IMR-90 (cell line): Measurements from ENCODE around the gene NR5A1. TPM values are rescaled to one million over a fixed set of nuclear protein-coding genes. Genes with fewer than 3 reads are reported as not detected.

Experiments
- ATAC-seq: fragments of 200-7000 bp; cut with Tn5 transposase; 2 replicates; pipeline ENCODE4 v1.9.1; 2020; ENCODE audit warnings: low read depth, mild to moderate bottlenecking, moderate library complexity
- BruUV-seq: library from RNA; stranded (reverse); fragments of 400-500 nt; replicated peaks from 2 replicates; lab custom pipeline; 2021; lab: Mats Ljungman, UMichigan
- CTCF ChIA-PET: fragments of 300-600 bp; formaldehyde crosslinking; extraction: SDS; loops from one replicate; lab custom pipeline; 2021; ENCODE audit warnings: antibody characterized with exemption; lab: Yijun Ruan, JAX
- POLR2A ChIA-PET: fragments of 300-600 bp; sonication (Branson Sonifier 250); formaldehyde crosslinking; loops from one replicate; lab custom pipeline; 2022; ENCODE audit warnings: antibody characterized with exemption; ENCODE audit not compliant: unreplicated experiment; lab: Charles Lee
- DNase-seq: peaks from one replicate; pipeline ENCODE4 v3.0.0; 2013
- H2AFZ ChIP-seq: replicated peaks from 2 replicates; pipeline ENCODE3; 2013; ENCODE audit warnings: low read length, mild to moderate bottlenecking; ENCODE audit not compliant: poor library complexity
- H2AK5ac ChIP-seq: 2 replicates; pipeline ENCODE4 v1.6.1; 2013; ENCODE audit warnings: low read depth, low read length, inconsistent platforms
- H2AK9ac ChIP-seq: replicated peaks from 2 replicates; pipeline ENCODE3; 2013; ENCODE audit warnings: mild to moderate bottlenecking, low read depth, low read length, moderate library complexity; ENCODE audit not compliant: poor library complexity
- H2BK120ac ChIP-seq: 2 replicates; pipeline ENCODE4 v1.6.1; 2013; ENCODE audit warnings: low read depth, low read length, inconsistent platforms
- H2BK15ac ChIP-seq: 3 replicates; pipeline ENCODE4 v1.6.1; 2013; ENCODE audit warnings: low read depth, low read length, inconsistent platforms
- H2BK20ac ChIP-seq: 2 replicates; pipeline ENCODE4 v1.6.1; 2013; ENCODE audit warnings: low read depth, mild to moderate bottlenecking, inconsistent platforms, low read length, moderate library complexity
- H2BK5ac ChIP-seq: 2 replicates; pipeline ENCODE4 v1.6.1; 2013; ENCODE audit warnings: mild to moderate bottlenecking, low read depth, low read length, inconsistent platforms; ENCODE audit not compliant: poor library complexity, severe bottlenecking
- H3K14ac ChIP-seq: replicated peaks from 2 replicates; pipeline ENCODE4 v1.6.1; 2013; ENCODE audit warnings: low read depth, low read length, inconsistent platforms
- H3K18ac ChIP-seq: 2 replicates; pipeline ENCODE4 v1.6.1; 2013; ENCODE audit warnings: low read depth, low read length, control low read depth
- H3K23ac ChIP-seq: 2 replicates; pipeline ENCODE4 v1.6.1; 2013; ENCODE audit warnings: low read depth, low read length, inconsistent platforms
- H3K27ac ChIP-seq: 2 replicates; pipeline ENCODE4 v1.5.1; 2013; ENCODE audit warnings: mild to moderate bottlenecking, control low read depth, low read length; ENCODE audit not compliant: insufficient read depth
- H3K27me3 ChIP-seq: 2 replicates; pipeline ENCODE4 v1.6.1; 2013; ENCODE audit warnings: low read length; ENCODE audit not compliant: control insufficient read depth, insufficient read depth
- H3K36me3 ChIP-seq: 2 replicates; pipeline ENCODE4 v1.6.1; 2013; ENCODE audit warnings: low read length, mixed read lengths; ENCODE audit not compliant: control insufficient read depth, insufficient read depth
- H3K4ac ChIP-seq: 2 replicates; pipeline ENCODE4 v1.6.1; 2013; ENCODE audit warnings: low read depth, low read length, inconsistent platforms
- H3K4me1 ChIP-seq: 2 replicates; pipeline ENCODE4 v1.6.1; 2013; ENCODE audit warnings: low read length, mixed read lengths; ENCODE audit not compliant: control insufficient read depth, insufficient read depth
- H3K4me2 ChIP-seq: 2 replicates; pipeline ENCODE4 v1.6.1; 2013; ENCODE audit warnings: low read depth, mild to moderate bottlenecking, control low read depth, low read length, moderate library complexity
- H3K4me3 ChIP-seq: 2 replicates; pipeline ENCODE4 v1.5.1; 2013; ENCODE audit warnings: low read depth, mild to moderate bottlenecking, control low read depth, low read length, moderate library complexity; ENCODE audit not compliant: insufficient read depth
- H3K56ac ChIP-seq: 2 replicates; pipeline ENCODE4 v1.6.1; 2013; ENCODE audit warnings: low read length, inconsistent platforms; ENCODE audit not compliant: insufficient read depth; ENCODE audit errors: extremely low read depth
- H3K79me1 ChIP-seq, 2 experiments: 2 replicates each; pipeline ENCODE4 v1.6.1; 2013; ENCODE audit warnings: low read length in 2 of 2, inconsistent platforms in 1 of 2, low read depth in 1 of 2
- H3K9ac ChIP-seq: 2 replicates; pipeline ENCODE4 v1.6.1; 2013; ENCODE audit warnings: low read depth, low read length, control low read depth
- H3K9me1 ChIP-seq: 2 replicates; pipeline ENCODE4 v1.6.1; 2013; ENCODE audit warnings: low read length, inconsistent platforms; ENCODE audit not compliant: insufficient read depth
- H3K9me3 ChIP-seq: 2 replicates; pipeline ENCODE4 v1.6.1; 2013; ENCODE audit warnings: low read length; ENCODE audit not compliant: control insufficient read depth, insufficient read depth
- H4K20me1 ChIP-seq: 2 replicates; pipeline ENCODE4 v1.6.1; 2013; ENCODE audit warnings: low read length, inconsistent platforms; ENCODE audit not compliant: insufficient read depth
- H4K5ac ChIP-seq: 2 replicates; pipeline ENCODE4 v1.6.1; 2013; ENCODE audit warnings: mild to moderate bottlenecking, low read depth, low read length, control low read depth
- H4K8ac ChIP-seq, 2 experiments: 2 replicates each; pipeline ENCODE4 v1.6.1; 2013; ENCODE audit warnings: low read depth in 2 of 2, low read length in 2 of 2, control low read depth in 1 of 2, inconsistent platforms in 1 of 2
- H4K91ac ChIP-seq: 2 replicates; pipeline ENCODE4 v1.6.1; 2013; ENCODE audit warnings: low read depth, low read length, inconsistent platforms; ENCODE audit not compliant: insufficient read depth
- BHLHE40 ChIP-seq: fragments of 150-350 bp; IDR thresholded peaks from 2 replicates; pipeline ENCODE4 v1.6.1; 2016; ENCODE audit warnings: mild to moderate bottlenecking, low read depth, low read length
- CEBPB ChIP-seq: IDR thresholded peaks from 2 replicates; pipeline ENCODE4 v1.6.1; 2012; ENCODE audit warnings: low read depth, low read length, improper control_type of control experiment
- CHD1 ChIP-seq: IDR thresholded peaks from 2 replicates; pipeline ENCODE4 v1.6.1; 2012; ENCODE audit warnings: low read depth, low read length, improper control_type of control experiment
- ELK1 ChIP-seq: fragments of 150-350 bp; IDR thresholded peaks from 2 replicates; pipeline ENCODE4 v1.6.1; 2016; ENCODE audit warnings: low read depth, mild to moderate bottlenecking, low read length, moderate library complexity, borderline replicate concordance
- FOS ChIP-seq: fragments of 150-350 bp; IDR thresholded peaks from 2 replicates; pipeline ENCODE4 v1.6.1; 2016; ENCODE audit warnings: low read depth, low read length
- MAFK ChIP-seq: IDR thresholded peaks from 2 replicates; pipeline ENCODE4 v1.6.1; 2012; ENCODE audit warnings: low read depth, low read length, improper control_type of control experiment
- MAZ ChIP-seq: IDR thresholded peaks from 2 replicates; pipeline ENCODE4 v1.6.1; 2012; ENCODE audit warnings: low read depth, mild to moderate bottlenecking, low read length, improper control_type of control experiment, moderate library complexity, borderline replicate concordance
- MXI1 ChIP-seq: IDR thresholded peaks from 2 replicates; pipeline ENCODE4 v1.6.1; 2012; ENCODE audit warnings: low read depth, mild to moderate bottlenecking, low read length, moderate library complexity, borderline replicate concordance
- NFE2L2 ChIP-seq: fragments of 150-350 bp; IDR thresholded peaks from 2 replicates; pipeline ENCODE4 v1.6.1; 2016; ENCODE audit warnings: low read depth, mild to moderate bottlenecking, low read length
- POLR2A ChIP-seq: IDR thresholded peaks from 2 replicates; pipeline ENCODE4 v1.6.1; 2012; ENCODE audit warnings: mild to moderate bottlenecking, low read depth, low read length
- RAD21 ChIP-seq: IDR thresholded peaks from 2 replicates; pipeline ENCODE4 v1.6.1; 2012; ENCODE audit warnings: low read length, improper control_type of control experiment
- RCOR1 ChIP-seq: IDR thresholded peaks from 2 replicates; pipeline ENCODE4 v1.6.1; 2012; ENCODE audit warnings: mild to moderate bottlenecking, low read length, improper control_type of control experiment; ENCODE audit not compliant: insufficient replicate concordance
- RFX5 ChIP-seq: IDR thresholded peaks from 2 replicates; pipeline ENCODE4 v1.8.0; 2012; ENCODE audit warnings: low read depth, mild to moderate bottlenecking, low read length, moderate library complexity
- SMC3 ChIP-seq: fragments of 150-350 bp; IDR thresholded peaks from 2 replicates; pipeline ENCODE4 v1.6.1; 2016; ENCODE audit warnings: low read depth, mild to moderate bottlenecking, antibody characterized with exemption, low read length, moderate library complexity
- WGBS, 2 experiments: methylation state at CpG; one replicate each; pipeline versions ENCODE4 v1.1.5 to v1.1.7; 2013; ENCODE audit warnings: missing lambda C conversion rate in 2 of 2; ENCODE audit not compliant: insufficient read length in 1 of 2; ENCODE audit errors: extremely low coverage in 2 of 2; 5-methylcytosine and 5-hydroxymethylcytosine counted together
- dilution Hi-C: fragments of 300-500 bp; cut with HindIII; formaldehyde crosslinking; loops from one replicate; pipeline ENCODE4 v1.14.3; 2018; ENCODE audit warnings: low sequenced_read_pairs; ENCODE audit not compliant: unreplicated experiment
- in situ Hi-C: fragments of 300-500 bp; cut with MboI; formaldehyde crosslinking; loops from 3 replicates; pipeline ENCODE4 v1.14.3; 2019; ENCODE audit warnings: low sequenced_read_pairs, inconsistent platforms, mixed read lengths
- intact Hi-C: fragments of 100-400 bp; cut with micrococcal nuclease; formaldehyde crosslinking; loops from 2 replicates; pipeline ENCODE4 v1.10.0; 2022
- polyA plus RNA-seq, 3 experiments: library from polyadenylated mRNA; depleted of rRNA; stranded (reverse); fragments of >200 nt; gene quantifications; 2 replicates each; pipeline ENCODE4 v1.2.3, GENCODE V29; 2012; ENCODE audit warnings: low replicate concordance in 1 of 3
- total RNA-seq: library from RNA; depleted of rRNA; stranded (reverse); fragments of >200 nt; gene quantifications from 2 replicates; pipeline ENCODE4 v1.2.3, GENCODE V29; 2012
- TF ChIP-seq, protein P1 (sequence below): conservative IDR thresholded peaks from 2 replicates; pipeline ENCODE4 v1.5.1; 2012; ENCODE audit warnings: mild to moderate bottlenecking, low read depth, low read length, improper control_type of control experiment
- TF ChIP-seq, protein P2 (sequence below): fragments of 150-350 bp; IDR thresholded peaks from 2 replicates; pipeline ENCODE4 v1.6.1; 2017; ENCODE audit warnings: mild to moderate bottlenecking, antibody characterized with exemption, low read length, low read depth

NR5A1 gene
- total and polyA plus RNA-seq, 2 of the 4 experiments (the other 2 are of a cell fraction) = not detected

DNA sequence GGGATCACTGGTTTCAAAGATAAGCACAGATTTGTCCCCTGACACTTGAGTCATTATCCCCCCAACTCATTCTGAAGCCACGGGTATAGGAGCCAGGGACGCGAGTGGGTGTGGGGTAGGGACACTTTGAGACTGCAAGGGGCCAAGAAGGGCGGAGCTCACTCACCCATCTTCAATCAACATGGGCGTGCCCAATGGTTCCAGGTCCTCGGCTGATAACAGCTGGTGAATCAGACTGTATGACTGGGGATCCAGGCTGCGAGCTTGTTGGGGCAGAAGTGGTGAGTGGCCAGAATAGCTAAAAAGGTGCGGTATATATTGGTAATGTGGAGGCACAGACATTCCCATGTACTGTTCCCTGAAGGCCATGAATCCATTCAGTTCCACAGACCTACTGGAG is 30.7 kb upstream of the NR5A1 start:
- no CpG with 5 or more reads among the region's 8 CpGs for WGBS, 2 experiments
- Histone ChIP-seq H3K23ac (no peak overlapping the region), H3K27ac (no peak overlapping the region), H2BK20ac (no peak overlapping the region), H2AK5ac (no peak overlapping the region), H3K27me3 (peaks cover 10% of the 10 kb centered on the region), H3K4me3 (no peak overlapping the region), H3K36me3 (no peaks in the 10 kb centered on the region), H2BK15ac (no peak overlapping the region), H3K4ac (no peak overlapping the region), H3K9ac (no peak overlapping the region), H3K4me1 (no peaks in the 10 kb centered on the region), H4K20me1 (no peaks in the 10 kb centered on the region), H3K56ac (no peak overlapping the region), H4K5ac (no peak overlapping the region), H2AK9ac (no peak overlapping the region), H3K4me2 (no peak overlapping the region), H4K8ac (no peak overlapping the region), H2BK120ac (no peak overlapping the region), H3K9me3 (no peaks in the 10 kb centered on the region), H3K18ac (no peak overlapping the region), H3K79me1 (no peaks in the 10 kb centered on the region), H4K91ac (no peak overlapping the region), H3K9me1 (no peaks in the 10 kb centered on the region), H2AFZ (no peak overlapping the region), H3K14ac (no peak overlapping the region), H2BK5ac (no peak overlapping the region)
- TF ChIP-seq SMC3 = no peak
- no peak for TF ChIP-seq MAFK
- TF ChIP-seq RAD21 = no peak
- no peak for TF ChIP-seq MAZ
- TF ChIP-seq CEBPB = no peak
- TF ChIP-seq POLR2A = no peak
- TF ChIP-seq, protein P1, sequence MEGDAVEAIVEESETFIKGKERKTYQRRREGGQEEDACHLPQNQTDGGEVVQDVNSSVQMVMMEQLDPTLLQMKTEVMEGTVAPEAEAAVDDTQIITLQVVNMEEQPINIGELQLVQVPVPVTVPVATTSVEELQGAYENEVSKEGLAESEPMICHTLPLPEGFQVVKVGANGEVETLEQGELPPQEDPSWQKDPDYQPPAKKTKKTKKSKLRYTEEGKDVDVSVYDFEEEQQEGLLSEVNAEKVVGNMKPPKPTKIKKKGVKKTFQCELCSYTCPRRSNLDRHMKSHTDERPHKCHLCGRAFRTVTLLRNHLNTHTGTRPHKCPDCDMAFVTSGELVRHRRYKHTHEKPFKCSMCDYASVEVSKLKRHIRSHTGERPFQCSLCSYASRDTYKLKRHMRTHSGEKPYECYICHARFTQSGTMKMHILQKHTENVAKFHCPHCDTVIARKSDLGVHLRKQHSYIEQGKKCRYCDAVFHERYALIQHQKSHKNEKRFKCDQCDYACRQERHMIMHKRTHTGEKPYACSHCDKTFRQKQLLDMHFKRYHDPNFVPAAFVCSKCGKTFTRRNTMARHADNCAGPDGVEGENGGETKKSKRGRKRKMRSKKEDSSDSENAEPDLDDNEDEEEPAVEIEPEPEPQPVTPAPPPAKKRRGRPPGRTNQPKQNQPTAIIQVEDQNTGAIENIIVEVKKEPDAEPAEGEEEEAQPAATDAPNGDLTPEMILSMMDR = no peak
- TF ChIP-seq ELK1 = no peak
- no peak for TF ChIP-seq MXI1
- TF ChIP-seq NFE2L2 = no peak
- no peak for TF ChIP-seq FOS
- TF ChIP-seq, protein P2, sequence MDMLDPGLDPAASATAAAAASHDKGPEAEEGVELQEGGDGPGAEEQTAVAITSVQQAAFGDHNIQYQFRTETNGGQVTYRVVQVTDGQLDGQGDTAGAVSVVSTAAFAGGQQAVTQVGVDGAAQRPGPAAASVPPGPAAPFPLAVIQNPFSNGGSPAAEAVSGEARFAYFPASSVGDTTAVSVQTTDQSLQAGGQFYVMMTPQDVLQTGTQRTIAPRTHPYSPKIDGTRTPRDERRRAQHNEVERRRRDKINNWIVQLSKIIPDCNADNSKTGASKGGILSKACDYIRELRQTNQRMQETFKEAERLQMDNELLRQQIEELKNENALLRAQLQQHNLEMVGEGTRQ = no peak
- TF ChIP-seq RFX5 = no peak
- TF ChIP-seq BHLHE40 = no peak
- no peak for TF ChIP-seq CHD1
- no peak for TF ChIP-seq RCOR1
- no peak for DNase-seq
- no peak for ATAC-seq
- POLR2A ChIA-PET = no interaction called here
- CTCF ChIA-PET = interaction anchor here (1.0 to 2.0 kb wide), 5 partner anchors 13 to 145 kb away, joined by 3 to 25 read pairs (median 4); no protein-coding TSS in a partner anchor
- in situ Hi-C loops = no loop called here
- intact Hi-C loops = loop anchor here (5.0 kb wide), 1 partner anchor 411 kb away; no protein-coding TSS in a partner anchor
- no TSS peak for BruUV-seq
- dilution Hi-C loops = no loop called here
